IPS-18a (cell line): ENCODE data around the gene EIF4G3.

Source experiments
- H3K27ac ChIP-seq: one replicate; pipeline ENCODE4 v1.5.1; 2013; ENCODE audit warnings: low read length
- H3K27me3 ChIP-seq: one replicate; pipeline ENCODE4 v1.6.1; 2013; ENCODE audit warnings: mild to moderate bottlenecking, low read length; ENCODE audit not compliant: control insufficient read depth, insufficient read depth
- H3K36me3 ChIP-seq: one replicate; pipeline ENCODE4 v1.6.1; 2013; ENCODE audit warnings: low read depth, low read length; ENCODE audit not compliant: control insufficient read depth
- H3K4me1 ChIP-seq: one replicate; pipeline ENCODE4 v1.6.1; 2013; ENCODE audit warnings: low read depth, low read length; ENCODE audit not compliant: control insufficient read depth
- H3K4me3 ChIP-seq: one replicate; pipeline ENCODE4 v1.5.1; 2013; ENCODE audit warnings: low read length
- H3K9ac ChIP-seq: one replicate; pipeline ENCODE4 v1.6.1; 2013; ENCODE audit warnings: mild to moderate bottlenecking, low read length, moderate library complexity
- H3K9me3 ChIP-seq: one replicate; pipeline ENCODE4 v1.6.1; 2013; ENCODE audit warnings: low read depth, low read length; ENCODE audit not compliant: control insufficient read depth

EIF4G3 gene

DNA sequence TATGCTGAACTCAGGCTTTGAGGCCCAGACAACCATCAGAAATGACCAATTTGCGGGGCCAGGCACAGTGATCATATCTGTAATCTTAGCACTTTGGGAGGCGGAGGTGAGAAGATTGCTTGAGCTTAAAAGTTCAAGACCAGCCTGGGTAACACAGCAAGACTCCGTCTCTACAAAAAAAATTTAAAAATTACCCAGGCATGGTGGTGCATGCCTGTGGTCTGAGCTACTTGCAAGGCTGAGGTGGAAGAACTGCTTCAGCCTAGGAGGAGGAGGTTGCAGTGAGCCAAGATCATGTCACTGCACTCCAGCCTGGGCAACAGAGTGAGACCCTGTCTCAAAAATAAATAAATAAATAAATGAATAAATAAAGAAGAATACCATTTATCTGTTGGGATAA lies 156.5 kb downstream of the EIF4G3 start:
- Histone ChIP-seq H3K9ac (no peak overlapping the region), H3K27me3 (no peaks in the 10 kb centered on the region), H3K27ac (no peak overlapping the region), H3K36me3 (no peaks in the 10 kb centered on the region), H3K4me3 (no peak overlapping the region), H3K9me3 (no peaks in the 10 kb centered on the region), H3K4me1 (peaks cover 3% of the 10 kb centered on the region)

DNA sequence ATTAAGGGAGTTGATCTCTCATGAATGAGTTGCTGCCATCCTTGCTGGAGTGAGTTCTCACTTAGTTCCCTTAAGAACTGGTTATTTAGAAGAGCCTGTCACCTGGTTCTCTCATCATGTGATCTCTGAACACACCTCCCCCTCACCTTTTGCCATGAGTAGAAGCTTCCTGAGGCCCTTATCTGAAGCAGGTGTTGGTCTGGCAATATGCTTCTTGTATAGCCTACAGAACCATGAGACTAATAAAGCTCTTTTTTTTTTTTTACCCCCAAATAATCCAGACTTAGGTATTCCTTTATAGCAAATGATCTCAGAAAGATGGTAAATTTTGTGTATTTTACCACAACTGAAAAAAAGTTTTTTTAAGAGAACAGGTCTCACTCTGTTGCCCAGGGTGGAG lies 158.0 kb downstream of the EIF4G3 start:
- H3K36me3 ChIP-seq = no peaks in the 10 kb centered on the region
- peaks cover 3% of the 10 kb centered on the region for H3K4me1 ChIP-seq
- no peaks in the 10 kb centered on the region for H3K27me3 ChIP-seq
- no peak overlapping the region for H3K9ac ChIP-seq
- H3K4me3 ChIP-seq = no peak overlapping the region
- no peaks in the 10 kb centered on the region for H3K9me3 ChIP-seq
- no peak overlapping the region for H3K27ac ChIP-seq

DNA sequence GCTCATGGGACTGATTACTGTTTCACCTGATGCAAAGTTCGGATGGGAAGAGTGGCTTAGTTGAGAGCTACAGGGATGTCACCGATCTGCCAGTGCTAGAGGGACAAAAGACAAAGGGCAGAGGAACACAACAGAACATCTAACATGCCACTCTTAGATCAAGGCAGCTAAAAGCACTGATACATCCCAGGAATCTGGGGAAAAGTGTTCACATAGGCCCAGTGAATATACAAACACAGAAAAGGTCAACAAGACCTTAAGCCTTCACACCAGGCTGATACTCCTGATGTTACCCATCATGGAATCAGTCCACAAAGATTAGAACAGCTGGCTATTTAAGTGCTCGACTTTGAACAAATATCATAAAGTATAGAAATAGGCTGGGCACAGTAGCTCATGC lies 163.2 kb downstream of the EIF4G3 start:
- H3K4me3 ChIP-seq = no peak overlapping the region
- no peaks in the 10 kb centered on the region for H3K4me1 ChIP-seq
- H3K27ac ChIP-seq = no peak overlapping the region
- H3K9ac ChIP-seq = no peak overlapping the region
- H3K27me3 ChIP-seq = no peaks in the 10 kb centered on the region
- H3K36me3 ChIP-seq = no peaks in the 10 kb centered on the region
- no peaks in the 10 kb centered on the region for H3K9me3 ChIP-seq

DNA sequence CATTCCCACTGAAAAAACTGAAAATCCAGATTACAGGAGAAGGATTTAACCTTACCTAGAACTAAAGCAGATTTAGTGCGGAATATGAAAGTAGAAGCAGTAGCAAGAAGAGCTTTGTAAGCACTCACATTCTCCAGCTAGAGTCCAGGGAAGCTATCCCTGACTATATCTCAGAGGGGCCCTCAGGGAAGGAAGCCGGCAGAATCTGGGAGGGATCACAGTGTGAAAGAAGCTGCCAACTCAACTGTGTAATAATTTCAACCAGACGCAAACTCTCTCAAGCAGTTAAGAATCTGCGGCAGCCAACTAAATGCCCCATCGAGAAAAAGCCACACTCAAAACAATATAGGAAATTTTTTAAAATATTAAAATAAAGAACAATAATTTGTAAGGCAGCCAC lies 163.8 kb downstream of the EIF4G3 start:
- no peak overlapping the region for H3K9ac ChIP-seq
- H3K4me3 ChIP-seq = no peak overlapping the region
- no peaks in the 10 kb centered on the region for H3K4me1 ChIP-seq
- H3K27me3 ChIP-seq = no peaks in the 10 kb centered on the region
- no peaks in the 10 kb centered on the region for H3K9me3 ChIP-seq
- H3K27ac ChIP-seq = no peak overlapping the region
- H3K36me3 ChIP-seq = no peaks in the 10 kb centered on the region

DNA sequence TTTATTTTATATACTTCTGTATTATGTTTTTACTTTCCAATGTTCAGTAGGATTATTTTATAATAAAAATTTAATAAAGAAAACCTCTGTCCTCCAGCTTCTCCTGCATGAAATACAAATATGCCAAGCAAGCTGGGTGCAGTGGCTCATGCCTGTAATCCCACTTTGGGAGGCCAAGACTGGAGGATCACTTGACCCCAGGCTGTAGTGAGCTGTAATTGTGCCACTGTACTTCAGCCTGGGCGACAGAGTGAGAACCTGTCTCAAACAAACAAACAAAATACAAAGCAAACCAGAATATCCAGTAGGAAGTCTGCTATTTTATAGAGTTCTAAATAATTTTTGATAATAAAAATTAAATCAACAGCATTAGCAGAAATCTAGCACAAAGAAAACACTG lies 168.8 kb downstream of the EIF4G3 start:
- Histone ChIP-seq H3K4me3 (no peak overlapping the region), H3K27ac (no peak overlapping the region), H3K9ac (no peak overlapping the region), H3K27me3 (no peaks in the 10 kb centered on the region), H3K4me1 (no peaks in the 10 kb centered on the region), H3K9me3 (no peaks in the 10 kb centered on the region), H3K36me3 (no peaks in the 10 kb centered on the region)

DNA sequence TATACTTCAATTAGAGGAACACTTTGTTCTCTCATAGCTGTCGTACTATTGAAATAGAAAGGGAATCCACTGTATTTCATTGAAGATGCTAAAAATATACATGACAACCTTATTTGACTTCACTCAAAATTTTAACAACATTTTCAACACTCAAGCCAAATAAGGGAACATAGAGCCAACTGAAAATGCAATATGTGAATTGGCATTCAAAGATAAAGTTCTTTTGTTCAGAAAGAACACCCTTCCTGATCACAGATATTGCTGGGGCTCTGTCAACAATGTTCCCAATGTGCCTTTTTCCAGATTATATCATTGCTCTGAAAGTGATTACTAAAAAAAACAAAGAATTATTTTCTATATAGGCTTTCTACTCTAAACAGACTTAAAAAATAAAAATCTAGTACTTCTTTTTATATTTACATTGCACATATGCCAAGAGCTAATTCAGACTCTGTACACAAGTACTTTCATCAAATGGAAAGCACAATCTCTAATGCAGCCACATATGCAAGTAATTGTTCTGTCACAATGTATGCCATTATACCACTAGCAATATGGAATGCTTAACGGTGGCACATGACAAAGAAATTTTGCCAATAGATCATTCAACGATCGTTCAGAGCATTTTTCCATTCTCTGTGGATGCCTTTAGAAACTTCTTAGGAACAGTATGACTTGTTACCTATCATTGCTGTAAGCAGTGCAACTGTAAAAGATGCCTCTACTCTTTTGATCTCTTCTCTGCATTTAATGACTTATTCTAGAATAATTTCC lies 171.0 kb downstream of the EIF4G3 start:
- Histone ChIP-seq H3K36me3 (no peaks in the 10 kb centered on the region), H3K27ac (no peak overlapping the region), H3K4me3 (no peak overlapping the region), H3K27me3 (no peaks in the 10 kb centered on the region), H3K9me3 (no peaks in the 10 kb centered on the region), H3K4me1 (no peaks in the 10 kb centered on the region), H3K9ac (no peak overlapping the region)

DNA sequence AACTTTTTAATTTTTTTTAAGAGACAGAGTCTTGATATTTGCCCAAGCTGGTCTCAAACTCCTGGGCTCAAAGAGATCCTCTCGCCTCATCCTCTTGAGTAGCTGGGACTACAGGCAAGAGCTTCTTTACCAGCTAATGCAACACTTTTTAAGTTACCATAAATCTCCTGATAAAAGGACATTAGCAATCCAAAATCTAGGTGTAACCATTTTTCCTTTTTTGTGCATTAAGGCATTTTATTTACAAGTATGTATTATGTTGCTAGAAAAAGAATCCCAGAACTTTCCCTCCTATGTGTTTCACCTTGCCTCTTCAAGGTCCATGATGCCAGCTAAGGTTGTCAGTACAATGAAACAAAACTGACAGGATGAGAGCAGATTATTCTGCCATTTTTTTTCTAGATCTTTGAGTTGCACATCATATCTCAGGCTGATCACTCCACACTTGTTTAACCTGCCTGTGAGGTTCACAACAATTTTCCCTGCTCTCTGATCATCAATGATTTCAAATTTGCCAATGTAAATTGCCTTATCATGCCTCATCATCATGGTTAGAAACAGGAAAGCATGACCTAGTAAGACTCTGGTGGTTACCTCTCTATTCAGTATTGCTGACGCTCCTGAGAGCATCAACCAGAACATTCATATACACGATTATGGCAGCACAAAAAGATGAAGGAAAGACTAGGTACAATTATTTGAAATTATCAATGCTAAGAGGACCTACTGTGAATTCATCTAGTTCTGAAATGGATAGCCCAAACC lies 173.2 kb downstream of the EIF4G3 start:
- no peak overlapping the region for H3K27ac ChIP-seq
- no peaks in the 10 kb centered on the region for H3K27me3 ChIP-seq
- H3K4me3 ChIP-seq = no peak overlapping the region
- H3K9me3 ChIP-seq = no peaks in the 10 kb centered on the region
- no peaks in the 10 kb centered on the region for H3K36me3 ChIP-seq
- no peak overlapping the region for H3K9ac ChIP-seq
- no peaks in the 10 kb centered on the region for H3K4me1 ChIP-seq

DNA sequence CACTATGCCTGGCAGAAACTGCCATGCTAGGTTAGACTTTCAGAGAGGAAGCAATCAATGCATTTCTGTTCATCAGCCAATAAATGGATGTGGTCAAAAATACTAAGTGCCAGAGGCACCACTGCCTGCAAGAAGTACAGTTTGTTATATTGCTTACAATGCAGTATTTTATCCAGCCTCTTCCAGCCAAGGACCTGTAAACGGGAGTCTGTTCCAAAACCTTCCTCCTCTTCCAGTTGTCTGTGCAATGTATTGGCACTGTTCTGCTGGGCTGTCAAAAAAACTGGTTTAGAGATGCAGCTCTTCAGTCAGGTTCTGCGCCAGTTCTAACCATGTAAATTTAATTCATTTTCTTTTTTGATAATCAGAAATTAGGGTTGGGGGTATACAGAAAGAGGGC lies 175.7 kb downstream of the EIF4G3 start:
- Histone ChIP-seq H3K4me3 (no peak overlapping the region), H3K36me3 (no peaks in the 10 kb centered on the region), H3K9me3 (no peaks in the 10 kb centered on the region), H3K27me3 (no peaks in the 10 kb centered on the region), H3K27ac (no peak overlapping the region), H3K4me1 (no peaks in the 10 kb centered on the region), H3K9ac (no peak overlapping the region)

- Histone ChIP-seq H3K36me3 (no peaks in the 10 kb centered on the region), H3K4me3 (no peak overlapping the region), H3K9me3 (no peaks in the 10 kb centered on the region), H3K4me1 (no peaks in the 10 kb centered on the region), H3K27me3 (no peaks in the 10 kb centered on the region), H3K9ac (no peak overlapping the region), H3K27ac (no peak overlapping the region)
Measured at GRCh38 chr1:21000245-21000594, 176.5 kb downstream of the EIF4G3 start.

- no peaks in the 10 kb centered on the region for H3K27me3 ChIP-seq
- no peak overlapping the region for H3K9ac ChIP-seq
- no peaks in the 10 kb centered on the region for H3K36me3 ChIP-seq
- H3K9me3 ChIP-seq = no peaks in the 10 kb centered on the region
- no peaks in the 10 kb centered on the region for H3K4me1 ChIP-seq
- H3K27ac ChIP-seq = no peak overlapping the region
- no peak overlapping the region for H3K4me3 ChIP-seq
Measured at GRCh38 chr1:20999525-21000244, 177.0 kb downstream of the EIF4G3 start.

- Histone ChIP-seq H3K4me3 (no peak overlapping the region), H3K27me3 (no peaks in the 10 kb centered on the region), H3K9ac (no peak overlapping the region), H3K27ac (no peak overlapping the region), H3K36me3 (no peaks in the 10 kb centered on the region), H3K9me3 (no peaks in the 10 kb centered on the region), H3K4me1 (peaks cover 3% of the 10 kb centered on the region)
Measured at GRCh38 chr1:20998826-20999225, 177.9 kb downstream of the EIF4G3 start.
